Right lobe of liver (tissue), 4 donors: ENCODE data around the gene RBM3.

Experiments used
- CTCF ChIP-seq, 4 donors: fragments of 200-600 bp in 3 of 4; fragments of 450-650 bp in 1 of 4; IDR thresholded peaks; one replicate each; pipeline versions ENCODE4 v1.5.1 to v1.8.0; 2016 to 2022; ENCODE audit warnings: antibody characterized with exemption in 4 of 4, mild to moderate bottlenecking in 2 of 4
- POLR2A ChIP-seq: fragments of 450-650 bp; IDR thresholded peaks from one replicate; pipeline ENCODE4 v1.6.1; 2017; ENCODE audit warnings: antibody characterized with exemption, mild to moderate bottlenecking
- donor health status: DM: no; HTN: no; CAD: no.
- donor health status: DM: no; HTN: no; CAD: no.
- donor health status: DM: no; HTN: yes; CAD: no.

- TF ChIP-seq POLR2A (no peak), CTCF (IDR thresholded peaks at IDR 0.05) (no peak)
These were observed 16.0 kb upstream of the RBM3 start for GRCh38 chrX:48558271-48558670.
